Heart right ventricle (tissue), 16 donors: Measurements from ENCODE around the gene NCBP2. TPM values are rescaled to one million over a fixed set of nuclear protein-coding genes. Genes with fewer than 3 reads are reported as not detected.

Source experiments
- ATAC-seq, 8 donors: fragments of 200-7000 bp; cut with Tn5 transposase; one replicate each; pipeline ENCODE4 v1.9.1; 2020; ENCODE audit warnings: mild to moderate bottlenecking in 8 of 8, moderate library complexity in 8 of 8, moderate number of reproducible peaks in 1 of 8
- DNase-seq, 2 donors: peaks; one replicate each; pipeline ENCODE4 v3.0.0-alpha.2; 2020
- H3K27ac ChIP-seq, 10 donors: fragments of 200-600 bp; sonication (generic) in 2 of 10; one replicate each; pipeline versions ENCODE4 v1.5.0 to v1.8.0; 2020 to 2022; ENCODE audit warnings: mild to moderate bottlenecking in 3 of 10
- H3K27me3 ChIP-seq, 7 donors: fragments of 200-600 bp; one replicate each; pipeline ENCODE4 v1.8.0; 2021 to 2022; ENCODE audit warnings: mild to moderate bottlenecking in 2 of 7
- H3K36me3 ChIP-seq, 9 donors: fragments of 200-600 bp; sonication (generic) in 1 of 9; one replicate each; pipeline versions ENCODE4 v1.5.0 to v1.8.0; 2020 to 2022; ENCODE audit warnings: mild to moderate bottlenecking in 2 of 9
- H3K4me1 ChIP-seq, 9 donors: fragments of 200-600 bp; sonication (generic) in 1 of 9; one replicate each; pipeline versions ENCODE4 v1.5.0 to v1.8.0; 2020 to 2022; ENCODE audit warnings: mild to moderate bottlenecking in 4 of 9
- H3K4me3 ChIP-seq, 10 donors: fragments of 200-600 bp; sonication (generic) in 2 of 10; one replicate each; pipeline versions ENCODE4 v1.5.0 to v1.8.0; 2020 to 2022; ENCODE audit warnings: mild to moderate bottlenecking in 7 of 10, moderate library complexity in 2 of 10
- H3K9me3 ChIP-seq, 11 donors: fragments of 200-600 bp in 10 of 11; sonication (generic) in 2 of 11; one replicate each; pipeline versions ENCODE4 v1.5.0 to v1.8.0; 2013 to 2022; ENCODE audit warnings: mild to moderate bottlenecking in 2 of 11, control low read depth in 1 of 11, moderate library complexity in 1 of 11
- WGBS, 2 donors: extraction: QIAGEN DNeasy Blood & Tissue Kit; methylation state at CpG; one replicate each; pipeline ENCODE4 v1.1.7; 2013; ENCODE audit warnings: inconsistent platforms in 1 of 2; 5-methylcytosine and 5-hydroxymethylcytosine counted together
- intact Hi-C, 10 donors: fragments of 100-400 bp; cut with DNase I; formaldehyde crosslinking; loops; one replicate each; pipeline versions ENCODE4 v1.11.1 to v1.14.2; 2022
- polyA plus RNA-seq, 2 donors: library from polyadenylated mRNA; stranded (reverse); fragments of 200-250 nt; gene quantifications; one replicate each; pipeline ENCODE4 v1.2.3, GENCODE V29; 2013
- total RNA-seq, 10 donors: library from RNA; stranded (reverse); fragmentation: NEBNext Ultra II Directional in 3 of 10; extraction: Animal tissue kit (Norgen Biotek cat#: 25700) in 3 of 10; gene quantifications; one replicate each; pipeline versions ENCODE4 v1.2.1 to v1.2.4, GENCODE V29; 2021 to 2023
- TF ChIP-seq, protein P1 (sequence below), 9 donors: fragments of 200-600 bp; sonication (generic) in 2 of 9; IDR thresholded peaks; one replicate each; pipeline versions ENCODE4 v1.5.0 to v1.8.0; 2021 to 2022; ENCODE audit warnings: antibody characterized with exemption in 9 of 9, mild to moderate bottlenecking in 5 of 9, moderate library complexity in 1 of 9
- donor health status: Arrhythmogenic right ventricular cardiomyopathy.
- donor health status: ischemic (EF 13 %, LVEDD 7.1; RV severe dilation, severe dysfunction).
- donor health status: healthy with polysubstance abuse.
- donor health status: DM: no; HTN: yes; CAD: no.
- donor health status: DM: no; HTN: no; CAD: no.
- donor health status: ischemic (EF 25% LVEDD 6.9; RV normal size, moderate dysfunction).
- donor health status: ischemic (EF 25% LVEDD 5.7; RV mildly dilated, moderate dysfunction).
- donor health status: healthy.
- donor health status: DM: yes; HTN: yes; CAD: no.
- donor health status: Ischemic cardiomyopathy.
- donor health status: ischemic (EF 35%, LVEDD 5.7; RV mildly dilated, moderate dysfunction).
- donor health status: nonischemic (EF 11% LVEDD 7.7; RV severe dilation, severe dysfunction).
- donor health status: DM: yes; HTN: yes; CAD: no.
- donor health status: PGD.
- donor health status: ischemic (EF 29% LVEDD 5.4; RV normal size, mild dysfunction).
- donor health status: nonischemic (EF 23%, LVEDD 6.1; RV moderate dilation, normal function).

NCBP2 gene
- total and polyA plus RNA-seq, 12 donors: 28.2 to 48.1 (median 34.8) TPM

GRCh38 chr3:196896229-196896628 is 46.1 kb downstream of the NCBP2 start:
- TF ChIP-seq, protein P1, sequence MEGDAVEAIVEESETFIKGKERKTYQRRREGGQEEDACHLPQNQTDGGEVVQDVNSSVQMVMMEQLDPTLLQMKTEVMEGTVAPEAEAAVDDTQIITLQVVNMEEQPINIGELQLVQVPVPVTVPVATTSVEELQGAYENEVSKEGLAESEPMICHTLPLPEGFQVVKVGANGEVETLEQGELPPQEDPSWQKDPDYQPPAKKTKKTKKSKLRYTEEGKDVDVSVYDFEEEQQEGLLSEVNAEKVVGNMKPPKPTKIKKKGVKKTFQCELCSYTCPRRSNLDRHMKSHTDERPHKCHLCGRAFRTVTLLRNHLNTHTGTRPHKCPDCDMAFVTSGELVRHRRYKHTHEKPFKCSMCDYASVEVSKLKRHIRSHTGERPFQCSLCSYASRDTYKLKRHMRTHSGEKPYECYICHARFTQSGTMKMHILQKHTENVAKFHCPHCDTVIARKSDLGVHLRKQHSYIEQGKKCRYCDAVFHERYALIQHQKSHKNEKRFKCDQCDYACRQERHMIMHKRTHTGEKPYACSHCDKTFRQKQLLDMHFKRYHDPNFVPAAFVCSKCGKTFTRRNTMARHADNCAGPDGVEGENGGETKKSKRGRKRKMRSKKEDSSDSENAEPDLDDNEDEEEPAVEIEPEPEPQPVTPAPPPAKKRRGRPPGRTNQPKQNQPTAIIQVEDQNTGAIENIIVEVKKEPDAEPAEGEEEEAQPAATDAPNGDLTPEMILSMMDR (IDR thresholded peaks at IDR 0.05): no peak
- Histone ChIP-seq H3K4me3 (no peak overlapping the region), H3K27ac (no peak overlapping the region), H3K27me3 (no peaks in the 10 kb centered on the region), H3K36me3 (peaks cover 0 to 40% (median 8%) of the 10 kb centered on the region in 9 donors), H3K9me3 (no peaks in the 10 kb centered on the region), H3K4me1 (peaks cover 0 to 4% (median 0%) of the 10 kb centered on the region in 9 donors)
- DNase-seq (no peak), ATAC-seq (no peak)
- 96 to 98% methylated on average over 6 of the region's 6 CpGs for WGBS, 2 donors
- intact Hi-C loops: no loop called here

DNA sequence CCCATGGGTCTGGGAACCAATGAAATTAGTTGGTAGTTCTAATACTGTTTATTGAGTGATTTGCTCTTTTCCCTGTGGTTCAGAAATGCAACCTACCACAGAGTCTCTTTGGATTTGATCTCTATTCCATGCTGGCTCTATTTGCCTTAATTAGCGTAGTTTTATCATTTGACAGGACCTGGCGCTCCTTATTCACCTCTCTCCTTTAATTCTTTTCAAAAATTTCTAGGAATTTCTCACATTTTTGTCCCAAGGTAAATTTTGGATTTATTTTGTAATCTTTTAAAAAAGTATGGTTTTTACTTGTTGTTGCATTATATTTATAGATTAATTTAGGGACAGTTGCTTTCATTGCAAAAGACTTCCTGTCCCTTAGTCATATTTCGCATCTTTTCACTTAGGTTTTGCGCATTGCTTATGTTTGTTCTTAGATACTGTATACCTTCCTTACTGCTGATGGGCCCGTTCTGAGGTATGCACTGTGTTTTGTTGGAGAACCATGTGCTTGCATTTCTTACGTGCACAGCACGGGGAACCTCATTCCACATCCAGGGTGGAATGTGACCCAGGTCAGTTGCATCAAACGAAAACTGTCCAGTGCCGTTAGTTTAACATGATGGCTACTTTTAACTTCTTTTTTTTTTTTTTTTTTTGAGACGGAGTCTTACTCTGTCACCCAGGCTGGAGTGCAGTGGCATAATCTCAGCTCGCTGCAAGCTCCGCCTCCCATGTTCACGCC is 47.6 kb downstream of the NCBP2 start:
- H3K9me3 ChIP-seq: no peaks in the 10 kb centered on the region
- intact Hi-C loops: no loop called here
- TF ChIP-seq, protein P1 (IDR thresholded peaks at IDR 0.05): no peak
- H3K4me3 ChIP-seq: no peak overlapping the region
- H3K4me1 ChIP-seq: peaks cover 0 to 13% (median 4%) of the 10 kb centered on the region in 9 donors
- DNase-seq (no peak), ATAC-seq (no peak)
- WGBS, 2 donors: 94 to 96% methylated on average over 12 to 13 of the region's 13 CpGs
- no peaks in the 10 kb centered on the region for H3K27me3 ChIP-seq
- H3K27ac ChIP-seq: no peak overlapping the region
- peaks cover 0 to 31% (median 2%) of the 10 kb centered on the region in 9 donors for H3K36me3 ChIP-seq

DNA sequence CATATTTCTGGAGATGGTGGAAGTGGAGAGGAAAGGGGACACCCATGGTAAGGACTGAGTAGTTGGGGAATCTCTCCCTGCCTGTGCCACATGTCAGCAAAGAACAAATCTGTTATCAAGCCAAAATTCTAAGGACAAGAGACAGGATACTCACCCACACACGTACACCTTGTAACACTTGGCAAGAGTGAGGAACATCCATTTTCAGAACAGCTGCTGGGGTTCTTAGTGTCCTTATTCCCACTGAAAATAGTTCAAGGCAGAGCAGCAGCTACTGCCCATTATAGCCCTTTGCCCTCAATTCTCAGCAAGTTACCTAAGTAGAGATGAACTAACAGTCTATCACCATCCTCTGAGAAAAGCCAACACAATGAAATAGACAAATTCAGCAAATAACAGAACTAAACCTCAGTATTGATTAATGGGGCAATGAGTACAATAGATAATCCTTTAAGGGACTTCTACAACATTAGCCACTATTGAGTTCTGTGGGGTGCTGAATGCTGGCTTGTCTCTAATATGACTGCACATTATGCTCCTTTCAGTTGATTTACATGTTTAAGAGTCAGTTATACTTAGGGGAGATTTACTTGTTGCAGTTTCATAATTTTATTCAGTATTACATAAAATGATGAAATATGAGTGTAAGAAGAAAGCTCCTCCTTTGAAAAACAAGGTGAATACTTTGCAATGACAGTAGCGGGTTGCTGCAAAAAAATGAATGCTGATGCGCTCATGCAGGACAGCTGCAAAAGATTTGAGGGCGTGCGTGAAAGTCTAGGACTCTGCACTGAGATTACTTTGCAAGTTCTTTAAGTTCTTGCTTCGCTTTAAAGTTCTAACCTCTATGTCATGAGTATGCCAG is 52.3 kb downstream of the NCBP2 start:
- ATAC-seq: peak in 2 of 8 donors; percentile 39 to 67
- H3K36me3 ChIP-seq: peaks cover 0 to 60% (median 12%) of the 10 kb centered on the region in 9 donors
- 83 to 86% methylated on average over 6 of the region's 6 CpGs for WGBS, 2 donors

DNA sequence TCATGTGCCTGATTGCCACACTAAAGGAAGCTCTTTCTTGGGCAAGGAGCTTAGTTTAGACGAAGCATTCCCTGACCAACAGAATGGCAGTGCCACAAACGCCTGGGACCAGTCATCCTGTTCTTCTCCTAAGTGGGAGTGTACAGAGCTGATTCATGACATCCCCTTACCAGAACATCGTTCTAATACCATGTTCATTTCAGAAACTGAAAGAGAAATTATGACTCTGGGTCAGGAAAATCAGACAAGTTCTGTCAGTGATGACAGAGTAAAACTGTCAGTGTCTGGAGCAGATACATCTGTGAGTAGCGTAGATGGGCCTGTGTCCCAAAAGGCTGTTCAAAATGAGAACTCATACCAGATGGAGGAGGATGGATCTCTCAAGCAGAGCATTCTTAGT is 56.2 kb downstream of the NCBP2 start:
- Histone ChIP-seq H3K4me1 (peaks cover 0 to 29% (median 7%) of the 10 kb centered on the region in 9 donors), H3K4me3 (no peak overlapping the region), H3K9me3 (no peaks in the 10 kb centered on the region), H3K27ac (peak overlapping the region in 1 of 10 donors; percentile 56), H3K36me3 (peaks cover 0 to 53% (median 13%) of the 10 kb centered on the region in 9 donors), H3K27me3 (no peaks in the 10 kb centered on the region)
- DNase-seq (no peak), ATAC-seq (no peak)
- intact Hi-C loops: no loop called here
- 58 to 61% methylated on average over 4 of the region's 4 CpGs for WGBS, 2 donors
- TF ChIP-seq, protein P1 (IDR thresholded peaks at IDR 0.05): no peak

More for the DNA sequence above, 52.3 kb downstream of the NCBP2 start:
- Histone ChIP-seq H3K27ac (no peak overlapping the region), H3K9me3 (no peaks in the 10 kb centered on the region), H3K4me1 (peaks cover 0 to 33% (median 7%) of the 10 kb centered on the region in 9 donors), H3K27me3 (no peaks in the 10 kb centered on the region), H3K4me3 (no peak overlapping the region)
- intact Hi-C loops: no loop called here
- no peak for DNase-seq
- TF ChIP-seq, protein P1 (IDR thresholded peaks at IDR 0.05): no peak
